HUES6 (cell line): ENCODE data around the gene DAD1.
A peak's percentile ranks its signal among the peaks of the same experiment; 100 is the strongest.
"Not testable (repeated sequence)": the region's sequence is repeated elsewhere in the genome, so short reads cannot be mapped to it uniquely, and the experiment has no call there.

ENCODE experiments used
- H3K27ac ChIP-seq: 2 replicates; pipeline ENCODE4 v1.7.0; 2013; ENCODE audit warnings: low read depth, mild to moderate bottlenecking, low read length, inconsistent platforms
- H3K27me3 ChIP-seq: 2 replicates; pipeline ENCODE4 v1.6.1; 2013; ENCODE audit warnings: low read length; ENCODE audit not compliant: control insufficient read depth, insufficient read depth
- H3K36me3 ChIP-seq: 2 replicates; pipeline ENCODE4 v1.6.1; 2013; ENCODE audit warnings: low read length; ENCODE audit not compliant: control insufficient read depth, insufficient read depth
- H3K4me1 ChIP-seq: 2 replicates; pipeline ENCODE4 v1.6.1; 2013; ENCODE audit warnings: low read length; ENCODE audit not compliant: control insufficient read depth, insufficient read depth
- H3K4me3 ChIP-seq: 2 replicates; pipeline ENCODE4 v1.5.1; 2013; ENCODE audit warnings: low read depth, low read length
- H3K9ac ChIP-seq: one replicate; pipeline ENCODE4 v1.6.1; 2013; ENCODE audit warnings: mild to moderate bottlenecking, low read length
- H3K9me3 ChIP-seq: 2 replicates; pipeline ENCODE4 v1.6.1; 2013; ENCODE audit warnings: low read depth, low read length; ENCODE audit not compliant: control insufficient read depth, insufficient read depth

The DAD1 gene

GRCh38 chr14:22589096-22589839 is at the start of gene DAD1:
Gene DAD1 (minus strand): TSS chr14:22589224. CDS start chr14:22589157, 67 bp downstream.
- H3K36me3 ChIP-seq, result peaks cover 5% of the 10 kb centered on the region
- peak within 1 kb of the TSS; percentile 30; the same call in 1 of the 2 replicates for H3K27ac ChIP-seq
- peaks cover 17% of the 10 kb centered on the region for H3K4me1 ChIP-seq
- peak within 1 kb of the TSS; percentile 89 for H3K4me3 ChIP-seq
- H3K9me3 ChIP-seq, result no peaks in the 10 kb centered on the region
- peak within 1 kb of the TSS; percentile 85 for H3K9ac ChIP-seq
- no peaks in the 10 kb centered on the region for H3K27me3 ChIP-seq

- not testable (repeated sequence) for H3K27me3 ChIP-seq, H3K4me1 ChIP-seq, H3K4me3 ChIP-seq, H3K36me3 ChIP-seq, H3K27ac ChIP-seq, H3K9ac ChIP-seq
- H3K9me3 ChIP-seq, result peaks cover 28% of the 10 kb centered on the region
Measured at GRCh38 chr14:22635980-22636379, 47.0 kb upstream of the DAD1 start.

- Histone ChIP-seq H3K4me1 (no peaks in the 10 kb centered on the region), H3K27me3 (no peaks in the 10 kb centered on the region), H3K27ac (no peak overlapping the region), H3K9me3 (peaks cover 39% of the 10 kb centered on the region), H3K9ac (no peak overlapping the region), H3K36me3 (no peaks in the 10 kb centered on the region), H3K4me3 (no peak overlapping the region)
Measured at GRCh38 chr14:22634233-22634900, 45.3 kb upstream of the DAD1 start.

- peaks cover 34% of the 10 kb centered on the region for H3K9me3 ChIP-seq
- H3K36me3 ChIP-seq, result no peaks in the 10 kb centered on the region
- no peak overlapping the region for H3K27ac ChIP-seq
- H3K4me1 ChIP-seq, result peaks cover 16% of the 10 kb centered on the region
- no peaks in the 10 kb centered on the region for H3K27me3 ChIP-seq
- H3K9ac ChIP-seq, result no peak overlapping the region
- H3K4me3 ChIP-seq, result no peak overlapping the region
Measured at GRCh38 chr14:22630486-22630885, 41.5 kb upstream of the DAD1 start.

- Histone ChIP-seq H3K36me3 (no peaks in the 10 kb centered on the region), H3K9ac (no peak overlapping the region), H3K4me3 (no peak overlapping the region), H3K27me3 (no peaks in the 10 kb centered on the region), H3K9me3 (peaks cover 33% of the 10 kb centered on the region), H3K27ac (no peak overlapping the region), H3K4me1 (peaks cover 16% of the 10 kb centered on the region)
Measured at GRCh38 chr14:22630066-22630465, 41.0 kb upstream of the DAD1 start.

- peaks cover 16% of the 10 kb centered on the region for H3K4me1 ChIP-seq
- H3K9ac ChIP-seq, result no peak overlapping the region
- H3K27me3 ChIP-seq, result no peaks in the 10 kb centered on the region
- H3K9me3 ChIP-seq, result peaks cover 26% of the 10 kb centered on the region
- no peak overlapping the region for H3K27ac ChIP-seq
- H3K4me3 ChIP-seq, result no peak overlapping the region
- H3K36me3 ChIP-seq, result no peaks in the 10 kb centered on the region
Measured at GRCh38 chr14:22629361-22629760, 40.3 kb upstream of the DAD1 start.

- Histone ChIP-seq H3K4me1 (peaks cover 16% of the 10 kb centered on the region), H3K36me3 (no peaks in the 10 kb centered on the region), H3K9ac (no peak overlapping the region), H3K4me3 (no peak overlapping the region), H3K27me3 (no peaks in the 10 kb centered on the region), H3K27ac (no peak overlapping the region), H3K9me3 (peaks cover 17% of the 10 kb centered on the region)
Measured at GRCh38 chr14:22627506-22628263, 38.7 kb upstream of the DAD1 start.

GRCh38 chr14:22626590-22626989 is 37.6 kb upstream of the DAD1 start:
- Histone ChIP-seq H3K36me3 (no peaks in the 10 kb centered on the region), H3K27ac (no peak overlapping the region), H3K9ac (no peak overlapping the region), H3K4me1 (peaks cover 16% of the 10 kb centered on the region), H3K4me3 (no peak overlapping the region), H3K27me3 (no peaks in the 10 kb centered on the region), H3K9me3 (peaks cover 15% of the 10 kb centered on the region)

GRCh38 chr14:22623047-22623446 is 34.0 kb upstream of the DAD1 start:
- Histone ChIP-seq H3K4me1 (peaks cover 16% of the 10 kb centered on the region), H3K9me3 (peaks cover 7% of the 10 kb centered on the region), H3K36me3 (no peaks in the 10 kb centered on the region), H3K4me3 (no peak overlapping the region), H3K27me3 (no peaks in the 10 kb centered on the region), H3K9ac (no peak overlapping the region), H3K27ac (no peak overlapping the region)

- peaks cover 7% of the 10 kb centered on the region for H3K9me3 ChIP-seq
- H3K4me1 ChIP-seq, result peaks cover 9% of the 10 kb centered on the region; the same call in 1 of the 2 replicates
- no peak overlapping the region for H3K4me3 ChIP-seq
- no peak overlapping the region for H3K27ac ChIP-seq
- no peak overlapping the region for H3K9ac ChIP-seq
- H3K36me3 ChIP-seq, result no peaks in the 10 kb centered on the region
- no peaks in the 10 kb centered on the region for H3K27me3 ChIP-seq
Measured at GRCh38 chr14:22622255-22622654, 33.2 kb upstream of the DAD1 start.

- H3K4me3 ChIP-seq, H3K27me3 ChIP-seq, H3K27ac ChIP-seq, H3K4me1 ChIP-seq, H3K9me3 ChIP-seq, H3K9ac ChIP-seq: not testable (repeated sequence)
- peaks cover 13% of the 10 kb centered on the region for H3K36me3 ChIP-seq
Measured at GRCh38 chr14:22615765-22616164, 26.7 kb upstream of the DAD1 start.
